ENCODE measurements around the gene P3H4. TPM values are rescaled to one million over a fixed set of nuclear protein-coding genes. Genes with fewer than 3 reads are reported as not detected.

P3H4 gene
- total and polyA plus RNA-seq, 10 of the 15 experiments (the other 5 are each of a cell fraction or from before 2014, with no cell fraction given): 0.32 to 1.1 (median 0.64) TPM; not detected in 1

DNA sequence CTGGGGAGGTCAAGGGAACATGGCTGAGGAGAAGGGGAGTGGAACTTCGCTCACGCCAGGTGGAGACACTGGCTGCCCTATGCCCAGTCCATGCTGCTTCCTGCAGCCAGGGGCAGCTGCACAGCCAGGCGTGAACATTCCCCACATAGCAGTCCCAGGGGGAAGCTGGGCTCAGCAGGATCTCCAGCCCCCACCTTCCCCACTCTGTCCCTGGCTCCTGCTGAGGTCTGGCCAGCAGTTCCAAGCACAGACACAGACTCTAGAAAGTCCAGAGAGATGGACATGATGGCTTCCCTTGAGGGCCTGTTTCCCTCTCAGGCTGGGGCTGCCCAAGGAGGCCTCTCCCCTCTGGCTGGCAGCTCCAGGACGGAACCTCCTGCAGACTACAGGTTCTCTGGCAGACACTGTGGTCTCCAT, 34.6 kb downstream of the P3H4 start:
- no peak overlapping the region for H3K4me2 ChIP-seq (ENCODE audit: control insufficient read depth, insufficient read depth)
- no peak for FAIRE-seq
- TF ChIP-seq NFXL1 (IDR thresholded peaks at IDR 0.05; ENCODE audit: borderline replicate concordance) (no peak), POLR2AphosphoS2 (IDR thresholded peaks at IDR 0.05; ENCODE audit: low read depth, low read length) (no peak), SKIL (IDR thresholded peaks at IDR 0.05; ENCODE audit: low read depth, poor library complexity, severe bottlenecking) (no peak), TCF12 (IDR thresholded peaks at IDR 0.05; ENCODE audit: low read depth, low read length) (no peak), JUNB (IDR thresholded peaks at IDR 0.05) (no peak), SP1 (IDR thresholded peaks at IDR 0.05; ENCODE audit: low read depth, low read length) (no peak), HDAC2 (IDR thresholded peaks at IDR 0.05) (no peak), ZNF207 (IDR thresholded peaks at IDR 0.05; ENCODE audit: borderline replicate concordance) (no peak), KLF5 (IDR thresholded peaks at IDR 0.05; ENCODE audit: partially characterized antibody) (no peak), MTA2 (IDR thresholded peaks at IDR 0.05; ENCODE audit: low read depth) (no peak), SMAD5 (IDR thresholded peaks at IDR 0.05; ENCODE audit: low read depth) (no peak), RCOR1 (conservative IDR thresholded peaks at IDR 0.05; ENCODE audit: low read depth, low read length) (no peak), ESRRA (IDR thresholded peaks at IDR 0.05; ENCODE audit: low read length) (no peak), ZBTB11 (CRISPR knock-in tag; IDR thresholded peaks at IDR 0.05) (no peak), MXI1 (IDR thresholded peaks at IDR 0.05; ENCODE audit: low read depth, low read length) (no peak), MTA3 (IDR thresholded peaks at IDR 0.05; ENCODE audit: borderline replicate concordance, low read length) (no peak)
- TF ChIP-seq, protein P1, sequence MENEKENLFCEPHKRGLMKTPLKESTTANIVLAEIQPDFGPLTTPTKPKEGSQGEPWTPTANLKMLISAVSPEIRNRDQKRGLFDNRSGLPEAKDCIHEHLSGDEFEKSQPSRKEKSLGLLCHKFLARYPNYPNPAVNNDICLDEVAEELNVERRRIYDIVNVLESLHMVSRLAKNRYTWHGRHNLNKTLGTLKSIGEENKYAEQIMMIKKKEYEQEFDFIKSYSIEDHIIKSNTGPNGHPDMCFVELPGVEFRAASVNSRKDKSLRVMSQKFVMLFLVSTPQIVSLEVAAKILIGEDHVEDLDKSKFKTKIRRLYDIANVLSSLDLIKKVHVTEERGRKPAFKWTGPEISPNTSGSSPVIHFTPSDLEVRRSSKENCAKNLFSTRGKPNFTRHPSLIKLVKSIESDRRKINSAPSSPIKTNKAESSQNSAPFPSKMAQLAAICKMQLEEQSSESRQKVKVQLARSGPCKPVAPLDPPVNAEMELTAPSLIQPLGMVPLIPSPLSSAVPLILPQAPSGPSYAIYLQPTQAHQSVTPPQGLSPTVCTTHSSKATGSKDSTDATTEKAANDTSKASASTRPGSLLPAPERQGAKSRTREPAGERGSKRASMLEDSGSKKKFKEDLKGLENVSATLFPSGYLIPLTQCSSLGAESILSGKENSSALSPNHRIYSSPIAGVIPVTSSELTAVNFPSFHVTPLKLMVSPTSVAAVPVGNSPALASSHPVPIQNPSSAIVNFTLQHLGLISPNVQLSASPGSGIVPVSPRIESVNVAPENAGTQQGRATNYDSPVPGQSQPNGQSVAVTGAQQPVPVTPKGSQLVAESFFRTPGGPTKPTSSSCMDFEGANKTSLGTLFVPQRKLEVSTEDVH (IDR thresholded peaks at IDR 0.05; ENCODE audit: low read depth, partially characterized antibody): no peak

More for the DNA sequence above, 34.6 kb downstream of the P3H4 start:
- in situ Hi-C loops (cut with MboI) (no loop called here), intact Hi-C loops (cut with micrococcal nuclease; ENCODE audit: unreplicated experiment) (no loop called here)
- H3K36me3 ChIP-seq (ENCODE audit: control insufficient read depth in 2 of 2, insufficient read depth in 2 of 2, low read length in 1 of 2): no peaks in the 10 kb centered on the region
- H3K4me3 ChIP-seq: no peak overlapping the region
- CTCF ChIA-PET: interaction anchor here (0.7 to 0.9 kb wide), 2 partner anchors 22 to 39 kb away, joined by 3 read pairs; no protein-coding TSS in a partner anchor
- DNase-seq (ENCODE audit: low read depth, low spot score) (no peak), ATAC-seq (no peak)
- WGBS (ENCODE audit: insufficient coverage, insufficient replicate concordance, low lambda C conversion rate, missing lambda C conversion rate): 35% methylated on average over 4 of the region's 4 CpGs
- no peak overlapping the region for H3K27ac ChIP-seq (ENCODE audit: control insufficient read depth, insufficient read depth)
- no peaks in the 10 kb centered on the region for H4K20me1 ChIP-seq (ENCODE audit: control insufficient read depth, insufficient read depth)
- no peaks in the 10 kb centered on the region for H3K4me1 ChIP-seq (ENCODE audit: control insufficient read depth, insufficient read depth, low read length)
- RAD21 ChIA-PET (ENCODE audit: unreplicated experiment): interaction anchor here (0.6 kb wide), 1 partner anchor 44 kb away, joined by 4 read pairs; no protein-coding TSS in a partner anchor
- H3K9me3 ChIP-seq (replicated peaks; ENCODE audit: control insufficient read depth, insufficient read depth, low read length): no peaks in the 10 kb centered on the region
- SMC1A ChIA-PET (ENCODE audit: uncharacterized antibody, unreplicated experiment): no interaction called here
- POLR2A ChIA-PET: no interaction called here
- no TSS peak for BruUV-seq (replicated peaks)
- H3K27me3 ChIP-seq (replicated peaks in 1 of 2; ENCODE audit: control insufficient read depth in 2 of 2, insufficient read depth in 2 of 2, low read length in 1 of 2): no peaks in the 10 kb centered on the region; a peak in 1 of 4 replicates
- H3K79me2 ChIP-seq (ENCODE audit: control insufficient read depth, insufficient read depth, low read length): no peaks in the 10 kb centered on the region
- H3K9ac ChIP-seq (ENCODE audit: control insufficient read depth, insufficient read depth, low read length): no peak overlapping the region
- no peak overlapping the region for H2AFZ ChIP-seq (ENCODE audit: control insufficient read depth, low read depth, low read length)

Data from GM12878 (cell line).